H1 (cell line): ENCODE results near the gene ACCS. TPM values are rescaled to one million over a fixed set of nuclear protein-coding genes. Genes with fewer than 3 reads are reported as not detected.
A peak's percentile ranks its signal among the peaks of the same experiment; 100 is the strongest.

Source experiments
- CTCF ChIA-PET: fragments of 300-600 bp; sonication (Branson Sonifier 250); formaldehyde crosslinking; loops from one replicate; lab custom pipeline; 2021; ENCODE audit not compliant: partially characterized antibody; lab: Charles Lee
- POLR2A ChIA-PET: fragments of 300-600 bp; sonication (Branson Sonifier 250); formaldehyde crosslinking; loops from one replicate; lab custom pipeline; 2021; ENCODE audit warnings: inconsistent platforms; ENCODE audit not compliant: partially characterized antibody; lab: Charles Lee
- DNase-seq, 2 experiments: peaks; one replicate each; pipeline versions ENCODE4 v3.0.0 to v3.0.0-alpha.2; 2010 to 2022; ENCODE audit warnings: low spot score in 2 of 2, low read depth in 1 of 2, mixed read lengths in 1 of 2
- FAIRE-seq: peaks from 2 replicates; lab custom pipeline; 2011; peaks lifted over from hg19 to GRCh38; lab: Jason Lieb, UNC
- H2AFZ ChIP-seq: 2 replicates; pipeline ENCODE4 v1.8.1; 2012; ENCODE audit warnings: low read length, inconsistent platforms
- H2AK5ac ChIP-seq: 2 replicates; pipeline ENCODE4 v1.6.1; 2013; ENCODE audit warnings: low read depth, low read length
- H2BK120ac ChIP-seq: replicated peaks from 2 replicates; pipeline ENCODE3; 2013; ENCODE audit warnings: low read depth, low read length, inconsistent platforms
- H2BK12ac ChIP-seq: 2 replicates; pipeline ENCODE4 v1.6.1; 2013; ENCODE audit warnings: low read depth, low read length
- H2BK15ac ChIP-seq: 2 replicates; pipeline ENCODE4 v1.6.1; 2013; ENCODE audit warnings: low read length
- H2BK20ac ChIP-seq: 2 replicates; pipeline ENCODE4 v1.6.1; 2013; ENCODE audit warnings: low read length
- H2BK5ac ChIP-seq: 2 replicates; pipeline ENCODE4 v1.6.1; 2013; ENCODE audit warnings: low read depth, low read length
- H3K14ac ChIP-seq: 2 replicates; pipeline ENCODE4 v1.6.1; 2013; ENCODE audit warnings: inconsistent platforms; ENCODE audit not compliant: insufficient read length
- H3K18ac ChIP-seq: 2 replicates; pipeline ENCODE4 v1.6.1; 2013; ENCODE audit warnings: low read length; ENCODE audit errors: extremely low read depth
- H3K23ac ChIP-seq: 2 replicates; pipeline ENCODE4 v1.6.1; 2013; ENCODE audit warnings: inconsistent platforms; ENCODE audit not compliant: insufficient read length
- H3K23me2 ChIP-seq: 2 replicates; pipeline ENCODE4 v1.6.1; 2013; ENCODE audit warnings: low read depth, low read length
- H3K27ac ChIP-seq: 2 replicates; pipeline ENCODE4 v1.6.1; 2011; ENCODE audit warnings: low read depth, low read length, inconsistent platforms
- H3K27me3 ChIP-seq, 4 experiments: replicated peaks in 1 of 4; 1 replicate in 1 of 4; 2 replicates in 3 of 4; pipeline versions ENCODE4 v1.6.1 to v1.8.1; 2011 to 2013; ENCODE audit warnings: low read length in 3 of 4, mild to moderate bottlenecking in 3 of 4, inconsistent platforms in 2 of 4, mixed read lengths in 2 of 4, moderate library complexity in 1 of 4; ENCODE audit not compliant: control insufficient read depth in 3 of 4, insufficient read depth in 3 of 4; ENCODE audit errors: extremely low read depth in 1 of 4
- H3K36me3 ChIP-seq, 4 experiments: 2 replicates each; pipeline versions ENCODE4 v1.6.1 to v1.8.1; 2011 to 2013; ENCODE audit warnings: mild to moderate bottlenecking in 4 of 4, low read length in 3 of 4, moderate library complexity in 2 of 4, control low read depth in 1 of 4, inconsistent platforms in 1 of 4; ENCODE audit not compliant: insufficient read depth in 4 of 4, control insufficient read depth in 2 of 4
- H3K4ac ChIP-seq: replicated peaks from 2 replicates; pipeline ENCODE3; 2013; ENCODE audit warnings: low read length, low read depth, mixed read lengths, inconsistent platforms; ENCODE audit not compliant: insufficient read length
- H3K4me1 ChIP-seq, 4 experiments: replicated peaks in 1 of 4; 1 replicate in 1 of 4; 2 replicates in 3 of 4; pipeline versions ENCODE4 v1.6.1 to v1.8.1; 2011 to 2013; ENCODE audit warnings: low read length in 3 of 4, inconsistent platforms in 2 of 4, mixed read lengths in 1 of 4; ENCODE audit not compliant: insufficient read depth in 4 of 4, control insufficient read depth in 3 of 4
- H3K4me2 ChIP-seq, 2 experiments: 2 replicates each; pipeline versions ENCODE4 v1.6.1 to v1.8.1; 2011 to 2013; ENCODE audit warnings: low read depth in 2 of 2, low read length in 2 of 2, control low read depth in 1 of 2, inconsistent platforms in 1 of 2, mild to moderate bottlenecking in 1 of 2; ENCODE audit not compliant: insufficient read depth in 1 of 2
- H3K4me3 ChIP-seq, 4 experiments: fragments of 200-600, 300-600 bp in 1 of 4; sonication (generic), shearing (Covaris generic), sonication (Bioruptor Twin) in 1 of 4; 2 replicates each; pipeline versions ENCODE4 v1.5.1 to v1.8.1; 2011 to 2016; ENCODE audit warnings: low read length in 4 of 4, low read depth in 3 of 4, control low read depth in 2 of 4, inconsistent platforms in 2 of 4, mild to moderate bottlenecking in 2 of 4, mixed read lengths in 1 of 4, moderate library complexity in 1 of 4; ENCODE audit not compliant: insufficient read depth in 2 of 4; ENCODE audit errors: extremely low read depth in 1 of 4
- H3K56ac ChIP-seq: replicated peaks from 2 replicates; pipeline ENCODE3; 2013; ENCODE audit warnings: low read depth, mild to moderate bottlenecking, mixed read lengths, low read length, inconsistent platforms; ENCODE audit not compliant: insufficient read length
- H3K79me1 ChIP-seq: 2 replicates; pipeline ENCODE4 v1.6.1; 2013; ENCODE audit warnings: low read depth, low read length, control low read depth
- H3K79me2 ChIP-seq, 2 experiments: 2 replicates each; pipeline versions ENCODE4 v1.6.1 to v1.8.1; 2012 to 2013; ENCODE audit warnings: low read length in 2 of 2, mild to moderate bottlenecking in 2 of 2, inconsistent platforms in 1 of 2; ENCODE audit not compliant: insufficient read depth in 2 of 2, control insufficient read depth in 1 of 2
- H3K9ac ChIP-seq, 4 experiments: replicated peaks in 1 of 4; 1 replicate in 1 of 4; 2 replicates in 3 of 4; pipeline versions ENCODE4 v1.6.1 to v1.8.1; 2011 to 2013; ENCODE audit warnings: low read depth in 3 of 4, low read length in 3 of 4, control low read depth in 2 of 4, mild to moderate bottlenecking in 2 of 4, moderate library complexity in 2 of 4, inconsistent platforms in 1 of 4; ENCODE audit errors: extremely low read depth in 1 of 4
- H3K9me3 ChIP-seq, 2 experiments: 2 replicates each; pipeline versions ENCODE4 v1.6.1 to v1.8.1; 2012 to 2013; ENCODE audit warnings: mild to moderate bottlenecking in 2 of 2, moderate library complexity in 2 of 2, control low read depth in 1 of 2, inconsistent platforms in 1 of 2, low read depth in 1 of 2, low read length in 1 of 2, mixed read lengths in 1 of 2; ENCODE audit not compliant: insufficient read depth in 2 of 2
- H4K20me1 ChIP-seq, 2 experiments: replicated peaks in 1 of 2; 2 replicates each; pipeline versions ENCODE3 to v1.8.1; 2011 to 2013; ENCODE audit warnings: inconsistent platforms in 2 of 2, low read length in 2 of 2, mild to moderate bottlenecking in 1 of 2; ENCODE audit not compliant: insufficient read depth in 2 of 2, control insufficient read depth in 1 of 2
- H4K5ac ChIP-seq: 2 replicates; pipeline ENCODE4 v1.6.1; 2013; ENCODE audit warnings: low read length, low read depth, mixed read lengths, inconsistent platforms; ENCODE audit not compliant: insufficient read length
- H4K8ac ChIP-seq: 2 replicates; pipeline ENCODE4 v1.8.0; 2013; ENCODE audit warnings: mild to moderate bottlenecking, moderate library complexity, low read length, inconsistent platforms; ENCODE audit not compliant: insufficient read depth; ENCODE audit errors: extremely low read depth
- H4K91ac ChIP-seq: replicated peaks from 2 replicates; pipeline ENCODE3; 2013; ENCODE audit warnings: low read length, mixed read lengths, inconsistent platforms; ENCODE audit not compliant: insufficient read length
- ASH2L ChIP-seq: fragments of 200-600, 300-600 bp; sonication (generic); IDR thresholded peaks from one replicate; pipeline ENCODE4 v1.7.1; 2017; ENCODE audit warnings: low read length
- HDAC6 ChIP-seq: IDR thresholded peaks from one replicate; pipeline ENCODE4 v1.7.1; 2012; ENCODE audit warnings: low read depth, mild to moderate bottlenecking, inconsistent platforms, low read length, moderate library complexity
- PHF8 ChIP-seq: fragments of 200-600 bp; sonication (generic); conservative IDR thresholded peaks from 2 replicates; pipeline ENCODE4 v1.7.1; 2012; ENCODE audit warnings: low read depth, mild to moderate bottlenecking, inconsistent platforms, low read length, moderate library complexity
- RXRA ChIP-seq: IDR thresholded peaks from 2 replicates; pipeline ENCODE4 v1.6.1; 2011; ENCODE audit warnings: low read depth, mild to moderate bottlenecking, low read length, moderate library complexity; ENCODE audit not compliant: insufficient read depth
- SIN3A ChIP-seq, 2 experiments: IDR thresholded peaks in 1 of 2; conservative IDR thresholded peaks in 1 of 2; 2 replicates each; pipeline ENCODE4 v1.6.1; 2011 to 2012; ENCODE audit warnings: low read length in 2 of 2, improper control_type of control experiment in 1 of 2, low read depth in 1 of 2, mild to moderate bottlenecking in 1 of 2
- TBP ChIP-seq: IDR thresholded peaks from 2 replicates; pipeline ENCODE4 v1.6.1; 2011; ENCODE audit warnings: low read depth, low read length, improper control_type of control experiment
- TCF12 ChIP-seq: IDR thresholded peaks from 2 replicates; pipeline ENCODE4 v1.6.1; 2011; ENCODE audit warnings: low read depth, mild to moderate bottlenecking, low read length
- ZNF274 ChIP-seq: IDR thresholded peaks from 2 replicates; pipeline ENCODE4 v1.7.0; 2012; ENCODE audit warnings: low read length, borderline replicate concordance; ENCODE audit errors: extremely low read depth
- WGBS, 2 experiments: shearing (Covaris generic) in 1 of 2; methylation state at CpG; one replicate each; pipeline versions ENCODE4 v1.1.6 to v1.1.7; 2013 to 2015; ENCODE audit warnings: low lambda C conversion rate in 2 of 2, mixed read lengths in 2 of 2, inconsistent platforms in 1 of 2, low coverage in 1 of 2, missing lambda C conversion rate in 1 of 2; ENCODE audit not compliant: insufficient replicate concordance in 2 of 2, insufficient coverage in 1 of 2, insufficient read length in 1 of 2; ENCODE audit errors: extremely low coverage in 1 of 2, missing lambda C conversion rate in 1 of 2; 5-methylcytosine and 5-hydroxymethylcytosine counted together
- polyA plus RNA-seq, 7 experiments: library from polyadenylated mRNA; depleted of rRNA in 3 of 7; stranded (reverse) in 5 of 7; unstranded in 2 of 7; fragments of >200 nt in 5 of 7; fragments of 200-250 nt in 2 of 7; gene quantifications; 1 replicate in 5 of 7; 2 replicates in 1 of 7; 4 replicates in 1 of 7; pipeline versions ENCODE4 v1.2.1 to v1.2.3, GENCODE V29; 2011 to 2013; ENCODE audit warnings: missing spikeins in 2 of 7, mixed read lengths in 2 of 7
- total RNA-seq: library from RNA; stranded (reverse); fragmentation: NEBNext Ultra II Directional; extraction: Animal tissue kit (Norgen Biotek cat#: 25700); gene quantifications from 2 replicates; pipeline ENCODE4 v1.2.1, GENCODE V29; 2021
- TF ChIP-seq, protein P1 (sequence below): IDR thresholded peaks from 2 replicates; pipeline ENCODE4 v1.6.1; 2011; ENCODE audit warnings: low read depth, mild to moderate bottlenecking, low read length; ENCODE audit not compliant: insufficient read depth

ACCS gene
- total and polyA plus RNA-seq, 2 of the 8 experiments (the other 6 are each of a cell fraction or from before 2014, with no cell fraction given): 6.0 to 8.0 TPM

DNA sequence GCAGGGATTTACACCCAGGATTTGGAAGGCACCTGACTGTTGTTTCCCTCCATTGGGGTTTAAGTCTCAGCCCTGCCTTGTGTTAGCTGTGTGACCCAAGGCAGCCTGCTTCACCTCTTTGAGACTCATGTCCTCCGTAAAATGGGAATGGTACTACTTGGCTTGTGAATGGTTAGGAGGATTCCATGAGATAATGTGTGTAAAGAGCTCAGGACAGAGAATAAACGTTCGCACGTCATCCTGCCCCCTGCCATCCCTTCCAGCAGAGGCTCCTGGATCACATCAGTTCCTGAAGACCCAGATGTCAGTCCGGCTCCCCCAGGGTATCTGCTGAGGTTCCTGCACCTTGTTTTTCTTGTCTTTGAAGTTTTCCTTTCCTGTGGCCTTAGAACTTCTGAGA, 35.1 kb upstream of the ACCS start:
- WGBS, 2 experiments: 93% methylated on average over 5 of the region's 5 CpGs; no CpG with 5 or more reads in 1 of the 2 experiments
- POLR2A ChIA-PET: interaction anchor here (2.4 kb wide), 1 partner anchor 90 kb away, joined by 7 read pairs; the partner anchor contains the start of gene C11orf96

More for the DNA sequence above, 35.1 kb upstream of the ACCS start:
- no peaks in the 10 kb centered on the region for H3K23me2 ChIP-seq
- no peak overlapping the region for H3K14ac ChIP-seq
- H3K4me2 ChIP-seq: peak overlapping the region in 1 of 2 experiments; percentile 42; a peak in 1 of 4 replicates
- peaks cover 0 to 11% (median 4%) of the 10 kb centered on the region in 4 experiments; a peak in 6 of 7 replicates for H3K4me1 ChIP-seq
- H2AFZ ChIP-seq: peak overlapping the region; percentile 19; the same call in 1 of the 2 replicates
- H3K36me3 ChIP-seq: no peaks in the 10 kb centered on the region
- no peak overlapping the region for H3K9ac ChIP-seq
- no peak overlapping the region for H3K18ac ChIP-seq
- H2BK5ac ChIP-seq: no peak overlapping the region
- no peak for FAIRE-seq
- CTCF ChIA-PET: interaction anchor here (1.5 to 5.7 kb wide), 4 partner anchors 39 to 141 kb away, joined by 3 to 43 read pairs (median 10); no protein-coding TSS in a partner anchor
- peak overlapping the region; percentile 15 for H2BK120ac ChIP-seq
- no peak overlapping the region for H3K27ac ChIP-seq
- no peak overlapping the region for H3K23ac ChIP-seq
- no peak overlapping the region for H4K5ac ChIP-seq
- H3K79me1 ChIP-seq: no peaks in the 10 kb centered on the region
- no peaks in the 10 kb centered on the region for H4K20me1 ChIP-seq
- no peak overlapping the region for H2AK5ac ChIP-seq
- no peaks in the 10 kb centered on the region for H3K79me2 ChIP-seq
- no peaks in the 10 kb centered on the region for H3K27me3 ChIP-seq
- H3K56ac ChIP-seq: no peak overlapping the region
- peak in 1 of 2 experiments; percentile 38 for DNase-seq
- H4K8ac ChIP-seq: no peak overlapping the region
- no peak overlapping the region for H2BK15ac ChIP-seq
- H3K4me3 ChIP-seq: no peak overlapping the region
- H3K4ac ChIP-seq: no peak overlapping the region
- no peak overlapping the region for H2BK20ac ChIP-seq
- TF ChIP-seq TCF12 (no peak), SIN3A (conservative IDR thresholded peaks at IDR 0.05 in 1 of 2, IDR thresholded peaks at IDR 0.05 in 1 of 2; ENCODE audit: low read depth in 1 of 2, low read length in 2 of 2) (no peak), ASH2L (no peak), PHF8 (no peak), RXRA (no peak), HDAC6 (no peak), ZNF274 (no peak), TBP (no peak)
- TF ChIP-seq, protein P1, sequence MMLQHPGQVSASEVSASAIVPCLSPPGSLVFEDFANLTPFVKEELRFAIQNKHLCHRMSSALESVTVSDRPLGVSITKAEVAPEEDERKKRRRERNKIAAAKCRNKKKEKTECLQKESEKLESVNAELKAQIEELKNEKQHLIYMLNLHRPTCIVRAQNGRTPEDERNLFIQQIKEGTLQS: no peak
- no peaks in the 10 kb centered on the region for H3K9me3 ChIP-seq
- no peak overlapping the region for H2BK12ac ChIP-seq
- H4K91ac ChIP-seq: no peak overlapping the region
